ENCODE measurements around the gene INHBE.

GRCh38 chr12:57420482-57420881 is 34.6 kb upstream of the INHBE start:
- no peak for TF ChIP-seq CTCF (IDR thresholded peaks at IDR 0.05)
- no peak for TF ChIP-seq POLR2AphosphoS5 (IDR thresholded peaks at IDR 0.05; ENCODE audit: low read depth, low read length)
- TF ChIP-seq REST (IDR thresholded peaks at IDR 0.05; ENCODE audit: insufficient read depth in 1 of 2, low read depth in 2 of 2, low read length in 1 of 2) = no peak
- no peak for TF ChIP-seq SIN3A (IDR thresholded peaks at IDR 0.05; ENCODE audit: borderline replicate concordance, insufficient read depth, low read depth, low read length)

Data from Panc1 (cell line).